Fibroblast of villous mesenchyme (primary cell): ENCODE measurements around the gene BDP1. TPM values are rescaled to one million over a fixed set of nuclear protein-coding genes. Genes with fewer than 3 reads are reported as not detected.

Source experiments
- DNase-seq: peaks from one replicate; pipeline ENCODE4 v3.0.0-alpha.2; 2010; ENCODE audit warnings: low read depth
- H3K4me3 ChIP-seq: 2 replicates; pipeline ENCODE4 v1.5.1; 2011; ENCODE audit warnings: low read depth, mild to moderate bottlenecking, low read length
- small RNA-seq: library from RNA; depleted of rRNA; stranded (forward); fragments of <200 nt; gene quantifications from one replicate; pipeline ENCODE3, GENCODE V24; 2012
- total RNA-seq: library from RNA; depleted of rRNA; stranded (reverse); fragments of >200 nt; gene quantifications from 2 replicates; pipeline ENCODE4 v1.2.3, GENCODE V29; 2012
- TF ChIP-seq, protein P1 (sequence below): IDR thresholded peaks from 2 replicates; pipeline ENCODE4 v1.5.1; 2012; ENCODE audit warnings: low read depth, mild to moderate bottlenecking, low read length; ENCODE audit not compliant: insufficient read depth

BDP1 gene
- total RNA-seq, 1 donor = 28.5 TPM

DNA sequence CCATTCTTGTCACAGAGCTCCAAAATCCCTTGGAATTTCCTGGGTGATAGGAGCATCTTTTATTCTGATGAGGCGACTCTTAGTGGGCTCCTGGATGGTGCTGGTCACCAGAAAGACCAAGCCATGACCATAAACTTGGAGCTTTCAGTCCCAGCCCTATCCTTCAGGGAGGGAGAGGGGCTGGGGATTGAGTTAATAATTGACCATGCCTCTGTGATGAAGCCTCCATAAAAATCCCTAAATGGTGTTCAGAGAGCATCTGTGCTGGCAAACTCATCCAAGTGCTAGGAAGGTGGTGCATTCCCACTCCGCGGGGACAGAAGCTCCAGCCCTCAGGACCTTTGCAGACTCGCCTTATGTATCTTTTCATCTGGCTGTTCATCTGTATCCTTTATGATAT lies 160.4 kb downstream of the BDP1 start:
- H3K4me3 ChIP-seq = no peak overlapping the region
- no peak for DNase-seq

More for the DNA sequence above, 160.4 kb downstream of the BDP1 start:
- TF ChIP-seq, protein P1, sequence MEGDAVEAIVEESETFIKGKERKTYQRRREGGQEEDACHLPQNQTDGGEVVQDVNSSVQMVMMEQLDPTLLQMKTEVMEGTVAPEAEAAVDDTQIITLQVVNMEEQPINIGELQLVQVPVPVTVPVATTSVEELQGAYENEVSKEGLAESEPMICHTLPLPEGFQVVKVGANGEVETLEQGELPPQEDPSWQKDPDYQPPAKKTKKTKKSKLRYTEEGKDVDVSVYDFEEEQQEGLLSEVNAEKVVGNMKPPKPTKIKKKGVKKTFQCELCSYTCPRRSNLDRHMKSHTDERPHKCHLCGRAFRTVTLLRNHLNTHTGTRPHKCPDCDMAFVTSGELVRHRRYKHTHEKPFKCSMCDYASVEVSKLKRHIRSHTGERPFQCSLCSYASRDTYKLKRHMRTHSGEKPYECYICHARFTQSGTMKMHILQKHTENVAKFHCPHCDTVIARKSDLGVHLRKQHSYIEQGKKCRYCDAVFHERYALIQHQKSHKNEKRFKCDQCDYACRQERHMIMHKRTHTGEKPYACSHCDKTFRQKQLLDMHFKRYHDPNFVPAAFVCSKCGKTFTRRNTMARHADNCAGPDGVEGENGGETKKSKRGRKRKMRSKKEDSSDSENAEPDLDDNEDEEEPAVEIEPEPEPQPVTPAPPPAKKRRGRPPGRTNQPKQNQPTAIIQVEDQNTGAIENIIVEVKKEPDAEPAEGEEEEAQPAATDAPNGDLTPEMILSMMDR = no peak

Small RNAs within 50 kb of the gene (small RNA-seq; reads per million reads assigned to genes)
- gene HMGN1P12 = not detected

Other genes with a start within 250 kb of the BDP1 start
- 23.2 and 25.9 TPM in 2 replicates for gene MCCC2, start 131.7 kb downstream of the BDP1 start, total RNA-seq